ENCODE data around the gene GMDS.

The GMDS gene

DNA sequence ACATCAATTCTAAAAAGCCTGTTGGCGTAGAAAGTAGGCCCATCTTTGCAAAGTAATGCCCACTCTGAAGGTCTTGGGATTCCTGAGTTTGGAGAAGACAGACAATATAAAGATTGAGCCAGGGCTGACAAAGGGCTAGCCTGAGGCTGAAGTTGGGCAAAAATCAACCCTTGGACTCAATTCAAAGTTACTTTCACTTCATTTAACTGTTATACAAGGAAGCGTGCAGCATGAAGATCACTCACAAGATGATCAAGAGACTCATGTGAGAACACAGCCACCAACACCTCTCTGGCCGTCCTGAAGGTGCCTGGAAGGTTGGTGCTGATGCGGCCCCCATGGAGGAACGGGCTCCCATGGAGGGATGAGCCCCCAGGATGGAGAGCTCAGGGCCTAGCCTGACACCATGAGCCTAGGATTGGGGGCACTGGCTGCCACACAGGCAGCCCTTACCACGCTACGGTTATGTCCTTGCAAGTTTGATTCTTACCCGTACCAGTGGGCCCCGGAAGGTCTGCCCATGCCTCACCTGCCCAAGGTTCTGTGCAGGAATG is 609.1 kb downstream of the GMDS start:
- no peak overlapping the region for H3K4me3 ChIP-seq (ENCODE audit: low read depth, low read length)
- TF ChIP-seq CTCF (IDR thresholded peaks at IDR 0.05; ENCODE audit: insufficient read depth, low read depth, low read length, missing control alignments) = no peak
- DNase-seq (ENCODE audit: low read depth) = no peak

DNA sequence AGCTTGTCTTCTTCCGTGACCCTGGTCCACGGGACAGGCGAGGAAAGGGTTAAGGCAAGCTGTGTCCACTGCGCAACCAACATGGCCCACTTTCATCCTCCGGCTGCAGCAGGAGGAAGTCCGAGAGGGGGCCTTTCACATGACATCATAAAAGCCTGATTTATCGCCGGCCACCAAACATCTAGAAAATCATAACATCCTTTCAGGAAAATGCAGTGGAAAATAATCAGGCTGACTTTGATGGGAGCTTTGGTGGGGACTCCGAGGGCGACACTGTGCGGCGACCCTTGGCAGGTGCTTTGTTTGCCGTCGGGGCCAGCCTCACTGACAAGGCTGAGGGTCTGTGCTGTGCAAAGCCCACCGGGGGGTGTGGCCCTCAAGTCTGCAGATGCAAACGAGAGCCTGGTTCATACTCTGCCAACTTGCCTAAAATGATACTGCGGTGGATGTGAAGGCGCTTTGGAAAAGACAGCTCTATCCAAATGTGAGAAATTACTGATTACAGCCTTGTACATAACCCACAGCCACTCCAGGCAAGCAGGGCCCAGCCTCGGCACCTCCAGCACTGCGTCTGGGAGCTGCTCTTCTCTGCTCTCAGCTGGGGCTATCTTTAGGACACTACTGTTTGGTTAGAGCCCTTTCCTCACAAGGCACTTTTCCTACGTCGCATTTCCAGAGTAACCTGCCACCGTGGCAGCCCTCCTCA is 609.9 kb downstream of the GMDS start:
- no peak for DNase-seq (ENCODE audit: low read depth)
- no peak overlapping the region for H3K4me3 ChIP-seq (ENCODE audit: low read depth, low read length)
- no peak for TF ChIP-seq CTCF (IDR thresholded peaks at IDR 0.05; ENCODE audit: insufficient read depth, low read depth, low read length, missing control alignments)

DNA sequence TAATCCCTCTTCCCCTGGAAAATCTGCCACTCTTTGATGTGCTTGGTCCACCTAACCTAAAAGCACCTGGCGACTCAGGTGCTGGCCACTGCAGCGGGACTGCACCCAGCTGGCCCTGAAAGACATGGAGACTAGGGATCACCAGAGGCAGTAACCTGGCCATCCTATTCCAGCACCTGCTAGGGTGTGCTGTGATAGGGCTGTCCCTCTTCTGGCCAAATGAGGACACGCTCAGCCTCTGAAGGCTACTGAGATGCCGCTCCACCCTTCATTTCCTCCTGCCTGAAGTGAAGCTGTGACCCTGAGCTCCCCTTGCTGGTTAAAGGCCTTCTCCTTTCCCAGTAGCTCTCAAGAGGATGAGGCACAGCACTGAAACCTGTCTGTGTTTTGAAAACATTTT is 611.3 kb downstream of the GMDS start:
- no peak for TF ChIP-seq CTCF (IDR thresholded peaks at IDR 0.05; ENCODE audit: insufficient read depth, low read depth, low read length, missing control alignments)
- no peak overlapping the region for H3K4me3 ChIP-seq (ENCODE audit: low read depth, low read length)
- DNase-seq (ENCODE audit: low read depth) = no peak

DNA sequence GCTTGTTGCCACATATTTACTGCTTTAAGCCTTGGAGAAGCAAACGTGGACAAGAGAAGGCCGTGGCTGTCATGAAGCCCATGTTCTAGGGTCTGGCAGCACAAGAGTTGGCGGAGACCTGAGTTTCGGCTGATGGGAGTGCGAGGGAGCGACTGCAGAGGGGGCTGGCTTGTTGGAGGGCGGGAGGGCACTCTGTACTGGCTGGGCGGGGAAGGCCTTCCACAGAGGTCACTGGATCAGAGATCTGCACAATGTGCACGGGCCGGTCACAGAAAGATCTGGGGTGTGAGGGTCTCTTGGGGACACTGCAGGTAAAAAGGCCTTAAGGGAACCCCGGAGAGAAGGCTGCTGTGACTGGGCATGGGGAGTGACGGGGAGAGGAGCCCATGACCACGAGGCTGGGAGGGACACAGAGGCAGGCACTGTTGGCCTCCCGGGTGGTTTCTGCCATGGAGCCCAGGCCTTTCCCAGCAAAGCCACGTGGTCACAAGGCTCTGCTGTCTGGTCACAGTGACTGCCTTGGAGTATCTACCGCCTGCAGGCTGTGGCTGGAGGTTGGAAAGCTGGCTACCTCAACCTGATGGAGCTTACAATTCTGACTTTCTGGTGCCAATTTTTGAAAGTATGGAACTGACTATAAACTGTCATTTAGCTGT is 611.9 kb downstream of the GMDS start:
- no peak overlapping the region for H3K4me3 ChIP-seq (ENCODE audit: low read depth, low read length)
- TF ChIP-seq CTCF (IDR thresholded peaks at IDR 0.05; ENCODE audit: insufficient read depth, low read depth, low read length, missing control alignments) = no peak
- no peak for DNase-seq (ENCODE audit: low read depth)

- DNase-seq (ENCODE audit: low read depth) = no peak
- no peak for TF ChIP-seq CTCF (IDR thresholded peaks at IDR 0.05; ENCODE audit: insufficient read depth, low read depth, low read length, missing control alignments)
- no peak overlapping the region for H3K4me3 ChIP-seq (ENCODE audit: low read depth, low read length)
Observed at GRCh38 chr6:1631251-1631650, 614.2 kb downstream of the GMDS start.

GRCh38 chr6:1630771-1631217 is 614.6 kb downstream of the GMDS start:
- no peak for DNase-seq (ENCODE audit: low read depth)
- H3K4me3 ChIP-seq (ENCODE audit: low read depth, low read length) = no peak overlapping the region
- no peak for TF ChIP-seq CTCF (IDR thresholded peaks at IDR 0.05; ENCODE audit: insufficient read depth, low read depth, low read length, missing control alignments)
